ENCODE data around the gene DQX1.

GRCh38 chr2:74472086-74472944 is 53.7 kb downstream of the DQX1 start, which contains the start of gene MRPL53:
- TF ChIP-seq, protein P1, sequence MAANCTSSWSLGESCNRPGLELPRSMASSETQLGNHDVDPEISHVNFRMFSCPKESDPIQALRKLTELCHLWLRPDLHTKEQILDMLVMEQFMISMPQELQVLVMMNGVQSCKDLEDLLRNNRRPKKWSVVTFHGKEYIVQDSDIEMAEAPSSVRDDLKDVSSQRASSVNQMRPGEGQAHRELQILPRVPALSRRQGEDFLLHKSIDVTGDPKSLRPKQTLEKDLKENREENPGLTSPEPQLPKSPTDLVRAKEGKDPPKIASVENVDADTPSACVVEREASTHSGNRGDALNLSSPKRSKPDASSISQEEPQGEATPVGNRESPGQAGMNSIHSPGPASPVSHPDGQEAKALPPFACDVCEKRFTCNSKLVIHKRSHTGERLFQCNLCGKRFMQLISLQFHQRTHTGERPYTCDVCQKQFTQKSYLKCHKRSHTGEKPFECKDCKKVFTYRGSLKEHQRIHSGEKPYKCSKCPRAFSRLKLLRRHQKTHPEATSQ (tag by site-specific recombination; IDR thresholded peaks at IDR 0.05), result 0 out of 2 replicates have a peak, but pooled peaks have one; percentile 12
- 0 out of 2 replicates have a peak, but pooled peaks have one; percentile 40 for TF ChIP-seq ZEB2 (tag by site-specific recombination; IDR thresholded peaks at IDR 0.05)
- TF ChIP-seq, protein P2, sequence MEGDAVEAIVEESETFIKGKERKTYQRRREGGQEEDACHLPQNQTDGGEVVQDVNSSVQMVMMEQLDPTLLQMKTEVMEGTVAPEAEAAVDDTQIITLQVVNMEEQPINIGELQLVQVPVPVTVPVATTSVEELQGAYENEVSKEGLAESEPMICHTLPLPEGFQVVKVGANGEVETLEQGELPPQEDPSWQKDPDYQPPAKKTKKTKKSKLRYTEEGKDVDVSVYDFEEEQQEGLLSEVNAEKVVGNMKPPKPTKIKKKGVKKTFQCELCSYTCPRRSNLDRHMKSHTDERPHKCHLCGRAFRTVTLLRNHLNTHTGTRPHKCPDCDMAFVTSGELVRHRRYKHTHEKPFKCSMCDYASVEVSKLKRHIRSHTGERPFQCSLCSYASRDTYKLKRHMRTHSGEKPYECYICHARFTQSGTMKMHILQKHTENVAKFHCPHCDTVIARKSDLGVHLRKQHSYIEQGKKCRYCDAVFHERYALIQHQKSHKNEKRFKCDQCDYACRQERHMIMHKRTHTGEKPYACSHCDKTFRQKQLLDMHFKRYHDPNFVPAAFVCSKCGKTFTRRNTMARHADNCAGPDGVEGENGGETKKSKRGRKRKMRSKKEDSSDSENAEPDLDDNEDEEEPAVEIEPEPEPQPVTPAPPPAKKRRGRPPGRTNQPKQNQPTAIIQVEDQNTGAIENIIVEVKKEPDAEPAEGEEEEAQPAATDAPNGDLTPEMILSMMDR (tag by site-specific recombination; IDR thresholded peaks at IDR 0.05), result no peak; the same call in 1 of the 2 replicates
- TF ChIP-seq ZNF175 (tag by site-specific recombination; IDR thresholded peaks at IDR 0.05), result no peak
- TF ChIP-seq, protein P3, sequence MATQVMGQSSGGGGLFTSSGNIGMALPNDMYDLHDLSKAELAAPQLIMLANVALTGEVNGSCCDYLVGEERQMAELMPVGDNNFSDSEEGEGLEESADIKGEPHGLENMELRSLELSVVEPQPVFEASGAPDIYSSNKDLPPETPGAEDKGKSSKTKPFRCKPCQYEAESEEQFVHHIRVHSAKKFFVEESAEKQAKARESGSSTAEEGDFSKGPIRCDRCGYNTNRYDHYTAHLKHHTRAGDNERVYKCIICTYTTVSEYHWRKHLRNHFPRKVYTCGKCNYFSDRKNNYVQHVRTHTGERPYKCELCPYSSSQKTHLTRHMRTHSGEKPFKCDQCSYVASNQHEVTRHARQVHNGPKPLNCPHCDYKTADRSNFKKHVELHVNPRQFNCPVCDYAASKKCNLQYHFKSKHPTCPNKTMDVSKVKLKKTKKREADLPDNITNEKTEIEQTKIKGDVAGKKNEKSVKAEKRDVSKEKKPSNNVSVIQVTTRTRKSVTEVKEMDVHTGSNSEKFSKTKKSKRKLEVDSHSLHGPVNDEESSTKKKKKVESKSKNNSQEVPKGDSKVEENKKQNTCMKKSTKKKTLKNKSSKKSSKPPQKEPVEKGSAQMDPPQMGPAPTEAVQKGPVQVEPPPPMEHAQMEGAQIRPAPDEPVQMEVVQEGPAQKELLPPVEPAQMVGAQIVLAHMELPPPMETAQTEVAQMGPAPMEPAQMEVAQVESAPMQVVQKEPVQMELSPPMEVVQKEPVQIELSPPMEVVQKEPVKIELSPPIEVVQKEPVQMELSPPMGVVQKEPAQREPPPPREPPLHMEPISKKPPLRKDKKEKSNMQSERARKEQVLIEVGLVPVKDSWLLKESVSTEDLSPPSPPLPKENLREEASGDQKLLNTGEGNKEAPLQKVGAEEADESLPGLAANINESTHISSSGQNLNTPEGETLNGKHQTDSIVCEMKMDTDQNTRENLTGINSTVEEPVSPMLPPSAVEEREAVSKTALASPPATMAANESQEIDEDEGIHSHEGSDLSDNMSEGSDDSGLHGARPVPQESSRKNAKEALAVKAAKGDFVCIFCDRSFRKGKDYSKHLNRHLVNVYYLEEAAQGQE (tag by site-specific recombination; IDR thresholded peaks at IDR 0.05), result no peak
- TF ChIP-seq ZNF114 (tag by site-specific recombination; IDR thresholded peaks at IDR 0.05), result no peak
- TF ChIP-seq EGR2 (tag by site-specific recombination; IDR thresholded peaks at IDR 0.05; ENCODE audit: low read depth), result peak; percentile 49
- 0 out of 2 replicates have a peak, but pooled peaks have one; percentile 39 for TF ChIP-seq ZNF391 (tag by site-specific recombination; IDR thresholded peaks at IDR 0.05; ENCODE audit: borderline replicate concordance, low read depth)
- no peak for TF ChIP-seq MYNN (tag by site-specific recombination; IDR thresholded peaks at IDR 0.05; ENCODE audit: borderline replicate concordance)
- TF ChIP-seq ZBTB8A (tag by site-specific recombination; IDR thresholded peaks at IDR 0.05), result peak; percentile 66; the same call in 1 of the 2 replicates
- no peak for TF ChIP-seq ZNF670 (tag by site-specific recombination; IDR thresholded peaks at IDR 0.05; ENCODE audit: low read depth)
- no peak for TF ChIP-seq ZNF521 (tag by site-specific recombination; IDR thresholded peaks at IDR 0.05)
- TF ChIP-seq ZFP3 (tag by site-specific recombination; IDR thresholded peaks at IDR 0.05; ENCODE audit: low read depth), result no peak
